Omental fat pad (tissue), 4 donors: ENCODE measurements around the gene APRT. TPM values are rescaled to one million over a fixed set of nuclear protein-coding genes. Genes with fewer than 3 reads are reported as not detected.

Experiments used
- ATAC-seq: fragments of 150-250 bp; one replicate; pipeline ENCODE4 v1.9.1; 2016; ENCODE audit warnings: mild to moderate bottlenecking, moderate library complexity; ENCODE audit not compliant: low FRiP score
- DNase-seq: peaks from one replicate; pipeline ENCODE4 v3.0.0-alpha.2; 2019; ENCODE audit warnings: low spot score
- total RNA-seq, 4 donors: library from RNA; depleted of rRNA; stranded (reverse); fragments of >200 nt; gene quantifications; one replicate each; pipeline ENCODE4 v1.1.0, GENCODE V29; 2016
- TF ChIP-seq, protein P1 (sequence below), 3 donors: fragments of 450-650 bp; IDR thresholded peaks; one replicate each; pipeline ENCODE4 v1.5.1; 2016 to 2017; ENCODE audit warnings: antibody characterized with exemption in 3 of 3, mild to moderate bottlenecking in 3 of 3, moderate library complexity in 2 of 3

Gene APRT
- total RNA-seq, 4 donors from 2014 or later, result 94.4 to 127 (median 115) TPM

DNA sequence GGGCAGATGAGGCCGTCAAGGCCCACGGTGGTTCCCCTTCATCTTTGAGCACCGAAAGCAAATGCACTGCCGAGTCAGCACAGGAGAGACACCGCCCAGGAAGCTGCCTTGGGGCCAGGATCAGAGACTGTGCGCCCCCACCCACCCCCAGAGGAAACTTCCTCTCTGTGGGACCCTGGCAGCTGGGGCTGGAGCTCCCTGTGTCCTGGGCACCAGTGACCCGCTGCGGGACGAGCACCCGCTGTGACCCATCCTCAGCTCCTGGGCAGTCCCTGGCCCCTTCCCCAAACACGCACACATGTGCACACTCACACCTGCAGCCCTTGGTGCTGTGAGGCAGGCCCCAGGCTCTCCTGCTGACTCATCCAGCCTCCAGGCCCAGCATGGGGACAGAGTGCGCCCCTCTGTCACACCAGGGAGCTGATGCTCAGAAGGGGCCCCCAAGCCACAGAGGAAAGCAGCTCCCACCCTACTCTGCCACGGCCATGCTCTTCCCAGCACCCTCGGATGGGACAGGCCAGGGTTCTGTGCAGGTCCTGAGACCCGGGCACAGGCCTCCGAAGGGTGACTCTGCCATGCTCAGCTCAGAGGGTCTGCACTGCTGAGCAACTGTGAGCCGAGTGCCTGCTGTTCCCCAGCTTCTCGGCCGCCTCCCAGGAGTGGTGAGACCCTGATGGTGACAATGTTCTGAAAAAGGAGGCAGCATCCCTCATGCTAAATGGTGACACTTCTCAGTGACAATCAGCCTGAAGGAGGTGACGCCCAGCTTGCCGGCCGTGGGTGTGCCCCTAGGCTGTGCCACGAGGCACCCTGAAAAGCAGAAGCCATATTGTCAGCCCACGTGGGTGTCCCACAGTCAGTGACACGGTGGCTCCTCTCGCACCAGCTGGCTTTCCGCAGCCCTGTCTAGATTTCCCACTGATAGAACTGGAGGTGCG, 30.3 kb downstream of the APRT start:
- DNase-seq (no peak), ATAC-seq (no peak)
- TF ChIP-seq, protein P1, sequence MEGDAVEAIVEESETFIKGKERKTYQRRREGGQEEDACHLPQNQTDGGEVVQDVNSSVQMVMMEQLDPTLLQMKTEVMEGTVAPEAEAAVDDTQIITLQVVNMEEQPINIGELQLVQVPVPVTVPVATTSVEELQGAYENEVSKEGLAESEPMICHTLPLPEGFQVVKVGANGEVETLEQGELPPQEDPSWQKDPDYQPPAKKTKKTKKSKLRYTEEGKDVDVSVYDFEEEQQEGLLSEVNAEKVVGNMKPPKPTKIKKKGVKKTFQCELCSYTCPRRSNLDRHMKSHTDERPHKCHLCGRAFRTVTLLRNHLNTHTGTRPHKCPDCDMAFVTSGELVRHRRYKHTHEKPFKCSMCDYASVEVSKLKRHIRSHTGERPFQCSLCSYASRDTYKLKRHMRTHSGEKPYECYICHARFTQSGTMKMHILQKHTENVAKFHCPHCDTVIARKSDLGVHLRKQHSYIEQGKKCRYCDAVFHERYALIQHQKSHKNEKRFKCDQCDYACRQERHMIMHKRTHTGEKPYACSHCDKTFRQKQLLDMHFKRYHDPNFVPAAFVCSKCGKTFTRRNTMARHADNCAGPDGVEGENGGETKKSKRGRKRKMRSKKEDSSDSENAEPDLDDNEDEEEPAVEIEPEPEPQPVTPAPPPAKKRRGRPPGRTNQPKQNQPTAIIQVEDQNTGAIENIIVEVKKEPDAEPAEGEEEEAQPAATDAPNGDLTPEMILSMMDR (IDR thresholded peaks at IDR 0.05), result no peak

DNA sequence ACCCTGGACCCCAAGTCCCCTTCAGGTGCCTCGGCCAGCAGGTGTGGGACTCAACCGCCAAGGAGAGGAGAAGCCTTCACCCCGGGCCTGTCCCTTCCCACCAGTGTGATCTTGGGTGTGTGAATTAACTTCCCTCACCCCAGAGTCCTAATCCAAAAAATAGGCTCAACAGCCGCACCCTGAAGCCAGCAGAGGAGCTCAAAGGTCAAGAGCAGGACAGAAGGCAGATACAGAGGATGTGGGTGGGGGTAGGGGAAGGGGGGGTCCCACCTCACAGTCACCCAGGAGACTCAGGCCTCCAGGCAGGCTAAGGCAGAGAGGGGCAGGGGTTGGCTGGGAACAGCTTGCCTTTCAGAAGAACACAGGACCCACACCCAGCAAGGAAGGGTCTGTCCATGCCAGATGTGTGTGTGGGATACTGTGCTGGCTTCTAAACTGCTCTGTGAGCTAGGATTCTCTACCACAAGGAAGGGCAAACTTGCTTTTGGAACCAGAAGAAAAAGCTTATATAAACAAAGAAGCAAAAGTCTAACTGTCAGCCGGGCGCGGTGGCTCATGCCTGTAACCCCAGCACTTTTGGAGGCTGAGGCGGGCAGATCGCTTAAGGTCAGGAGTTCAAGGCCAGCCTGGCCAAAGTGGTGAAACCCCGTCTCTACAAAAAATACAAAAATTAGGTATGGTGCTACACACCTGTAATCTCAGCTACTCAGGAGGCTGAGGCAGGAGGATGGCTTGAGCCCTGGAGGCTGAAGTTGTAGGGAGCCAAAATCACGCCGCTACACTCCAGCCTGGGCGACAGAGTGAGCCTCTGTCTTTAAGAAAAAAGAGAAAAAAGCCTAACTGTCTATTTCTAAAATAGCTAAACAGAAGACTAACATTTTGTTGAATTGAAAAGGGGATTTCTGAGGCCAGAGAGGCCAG, 31.3 kb downstream of the APRT start:
- TF ChIP-seq, protein P1 (IDR thresholded peaks at IDR 0.05), result no peak
- no peak for DNase-seq
- ATAC-seq, result no peak

DNA sequence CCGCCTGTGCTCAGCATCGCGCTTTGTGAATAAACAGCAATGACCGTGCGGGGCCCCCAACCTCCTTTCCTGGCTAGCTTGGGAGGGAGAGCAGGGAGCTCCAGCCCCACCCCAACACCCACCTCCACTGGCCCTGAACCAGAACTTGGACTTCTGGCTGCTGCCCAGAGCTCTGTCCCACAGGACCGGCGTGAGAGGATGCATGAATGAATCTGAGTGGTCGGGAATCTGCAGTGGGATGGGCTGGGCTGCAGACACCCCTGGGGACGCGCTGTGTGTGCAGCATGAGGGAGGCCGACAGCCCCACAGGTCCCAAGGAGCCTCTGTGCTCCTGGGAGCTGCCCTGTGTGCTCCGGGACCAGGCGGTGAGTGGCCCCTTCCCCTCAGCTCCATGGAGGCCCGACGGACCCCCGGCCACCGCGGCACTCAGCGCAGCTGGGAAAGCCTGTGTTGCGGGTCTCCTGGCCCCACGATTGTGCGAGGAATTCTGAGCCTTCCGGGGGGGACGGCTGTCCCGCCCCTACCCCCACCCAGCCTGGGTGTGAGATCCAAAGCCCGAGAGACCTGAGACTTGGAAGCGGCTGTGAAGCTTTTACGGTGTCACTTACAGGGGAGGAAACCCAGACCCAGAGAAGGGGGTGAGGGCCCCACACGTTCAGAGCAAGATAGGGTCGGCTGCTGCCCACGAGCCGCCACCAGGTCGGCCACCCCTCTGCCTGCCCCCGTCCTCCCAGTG, 32.2 kb downstream of the APRT start:
- no peak for ATAC-seq
- no peak for DNase-seq

DNA sequence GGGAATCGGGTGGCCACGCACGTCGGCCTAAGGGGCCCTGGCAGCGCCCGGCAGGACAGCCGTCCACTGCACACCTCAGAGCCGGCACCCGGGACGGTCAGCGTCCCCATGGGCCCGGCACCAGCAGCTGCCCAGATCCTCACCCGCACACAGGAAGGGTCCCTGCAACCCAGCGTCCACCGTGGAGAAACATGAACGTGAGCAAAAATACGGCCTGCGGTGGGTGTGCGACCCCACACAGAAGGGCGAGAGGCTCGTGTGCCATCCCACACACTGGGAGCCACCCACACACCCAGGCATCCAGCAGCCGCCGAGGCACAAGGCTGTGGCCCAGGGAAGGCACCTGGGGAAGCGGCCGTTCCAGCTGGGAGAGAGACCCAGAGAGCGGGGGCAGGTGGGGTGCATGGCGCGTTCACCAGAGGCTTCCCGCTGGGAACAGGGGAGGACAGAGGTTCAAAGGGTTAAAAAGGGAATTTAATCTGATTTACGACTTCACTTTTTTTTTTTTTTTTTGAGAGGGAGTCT, 33.1 kb downstream of the APRT start:
- TF ChIP-seq, protein P1 (IDR thresholded peaks at IDR 0.05), result no peak
- no peak for DNase-seq
- ATAC-seq, result no peak

More for the DNA sequence above, 32.2 kb downstream of the APRT start:
- TF ChIP-seq, protein P1 (IDR thresholded peaks at IDR 0.05), result no peak

DNA sequence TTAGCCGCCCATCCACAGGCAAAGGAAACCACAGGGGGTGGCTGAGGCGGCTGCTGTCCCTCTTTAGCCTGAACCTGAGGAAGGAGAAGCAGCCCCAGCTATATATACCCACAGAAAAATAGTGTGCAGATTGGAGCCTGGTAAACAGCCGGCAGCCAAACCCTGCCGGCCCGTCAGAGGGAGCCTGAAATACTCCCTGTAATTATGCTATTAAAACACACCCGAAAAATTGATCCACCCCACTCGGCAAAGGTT, 33.5 kb downstream of the APRT start:
- DNase-seq (no peak), ATAC-seq (no peak)
- TF ChIP-seq, protein P1 (IDR thresholded peaks at IDR 0.05), result no peak

DNA sequence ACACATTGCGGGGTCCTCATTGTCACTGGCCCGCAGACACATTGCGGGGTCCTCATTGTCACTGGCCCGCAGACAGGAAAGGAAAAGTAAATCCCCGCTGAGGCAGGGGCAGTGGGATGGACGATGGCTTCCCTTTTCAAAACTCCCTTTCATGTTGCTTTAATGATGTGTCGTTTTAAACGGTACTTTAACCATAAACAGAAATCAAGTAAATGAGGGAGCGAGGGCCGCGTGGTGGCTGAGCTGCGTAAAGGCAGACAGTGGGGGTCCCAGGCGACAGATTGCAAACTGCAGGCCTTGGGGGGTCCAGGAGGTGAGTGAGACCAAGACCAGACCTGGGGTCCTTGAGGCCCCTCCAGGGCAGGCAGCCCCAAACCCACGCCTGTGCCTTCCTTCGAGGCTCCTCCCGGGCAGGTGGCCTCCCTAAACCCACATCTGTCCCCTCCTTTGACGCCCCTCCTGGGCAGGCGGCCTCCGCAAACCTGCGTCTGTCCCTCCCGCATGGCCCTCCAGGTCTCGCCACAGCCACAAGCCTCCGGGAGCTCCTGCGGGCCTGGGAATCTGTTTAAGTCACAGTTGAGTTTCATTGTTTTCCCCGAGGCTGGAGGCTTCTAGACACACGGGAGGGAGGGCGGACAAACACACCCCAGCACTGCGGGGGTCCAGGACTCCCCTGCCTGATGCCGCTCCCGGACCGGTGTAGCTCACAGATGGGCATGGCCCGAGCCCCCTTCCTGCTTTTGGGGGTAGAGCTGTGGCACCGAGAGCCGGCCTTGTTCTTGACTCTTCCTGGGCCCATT, 34.1 kb downstream of the APRT start:
- TF ChIP-seq, protein P1 (IDR thresholded peaks at IDR 0.05), result no peak
- no peak for DNase-seq
- ATAC-seq, result no peak
